ENCODE results near the gene PSIP1.
A peak's percentile ranks its signal among the peaks of the same experiment; 100 is the strongest.
"Not testable (repeated sequence)": the region's sequence is repeated elsewhere in the genome, so short reads cannot be mapped to it uniquely, and the experiment has no call there.

Gene PSIP1

GRCh38 chr9:15433661-15434060, 77.1 kb downstream of the PSIP1 start:
- DNase-seq: no peak

GRCh38 chr9:15433191-15433590, 77.6 kb downstream of the PSIP1 start:
- DNase-seq: no peak

GRCh38 chr9:15430920-15431844, 79.6 kb downstream of the PSIP1 start:
- DNase-seq: peak in 8 of 56 donors; percentile 3 to 33 (median 9)

DNA sequence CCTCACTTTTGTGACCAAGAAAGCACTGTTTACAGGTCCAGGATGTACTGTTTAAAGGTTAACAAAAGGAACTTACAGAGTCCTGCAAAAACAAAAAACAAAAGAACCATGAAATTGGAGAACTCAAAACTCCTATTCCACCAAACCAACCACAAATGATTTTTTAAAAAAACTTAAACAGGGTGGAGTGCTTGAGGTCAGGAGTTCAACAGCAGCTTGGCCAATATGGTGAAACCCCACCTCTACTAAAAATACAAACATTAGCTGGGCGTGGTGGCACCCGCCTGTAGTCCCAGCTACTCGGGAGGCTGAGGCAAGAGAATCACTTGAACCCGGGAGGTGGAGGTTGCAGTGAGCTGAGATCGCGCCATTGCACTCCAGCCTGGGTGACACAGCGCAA, 83.1 kb downstream of the PSIP1 start:
- not testable (repeated sequence) for DNase-seq

- DNase-seq: no peak
Measured at GRCh38 chr9:15426019-15426418, 84.8 kb downstream of the PSIP1 start.

GRCh38 chr9:15423231-15423985, 87.4 kb downstream of the PSIP1 start:
- DNase-seq: peak in 2 of 56 donors; percentile 48 to 60

DNA sequence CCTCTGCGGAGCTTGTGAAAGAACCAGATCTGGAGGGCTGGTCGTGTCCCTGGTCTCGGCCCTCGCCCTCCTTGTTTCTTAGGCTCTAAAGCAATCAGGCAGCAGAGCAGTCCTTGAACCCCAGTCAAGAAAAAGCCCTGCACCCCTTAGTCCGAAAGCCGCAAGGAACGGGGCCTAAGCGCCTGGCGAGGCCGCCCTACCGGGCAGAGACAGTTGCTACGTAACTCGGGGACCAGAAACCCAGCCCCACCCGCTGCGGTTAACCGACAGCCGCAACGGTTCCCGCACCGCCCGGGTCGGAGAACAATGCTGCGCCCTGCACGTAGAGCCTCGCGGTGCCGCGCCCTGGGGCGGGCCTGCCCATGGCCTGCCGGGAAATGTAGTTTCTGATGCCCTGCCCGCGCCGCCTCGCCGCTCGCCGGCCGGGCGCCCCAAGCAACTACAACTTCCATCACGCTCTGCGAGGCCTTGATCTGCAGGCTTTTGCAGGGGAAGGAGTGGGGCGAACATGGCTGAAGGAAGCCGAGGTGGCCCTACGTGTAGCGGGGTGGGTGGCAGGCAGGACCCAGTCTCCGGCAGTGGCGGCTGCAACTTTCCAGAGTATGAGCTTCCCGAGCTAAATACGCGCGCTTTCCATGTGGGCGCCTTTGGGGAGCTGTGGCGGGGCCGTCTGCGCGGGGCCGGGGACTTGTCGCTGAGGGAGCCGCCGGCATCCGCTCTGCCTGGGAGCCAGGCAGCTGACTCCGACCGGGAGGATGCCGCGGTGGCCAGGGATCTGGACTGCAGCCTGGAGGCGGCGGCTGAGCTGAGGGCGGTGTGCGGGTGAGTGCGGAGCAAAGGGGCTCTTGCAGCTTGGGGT, 88.2 kb downstream of the PSIP1 start, which contains the start of gene SNAPC3:
Gene SNAPC3, plus strand, starts transcription at position 505 of the 859 bp plus-strand sequence. Its CDS starts 4 bp downstream, at position 509.
- DNase-seq: peak; percentile 62 to 97 (median 93)

- no peak for DNase-seq
Measured at GRCh38 chr9:15421990-15422371, 88.8 kb downstream of the PSIP1 start.

DNA sequence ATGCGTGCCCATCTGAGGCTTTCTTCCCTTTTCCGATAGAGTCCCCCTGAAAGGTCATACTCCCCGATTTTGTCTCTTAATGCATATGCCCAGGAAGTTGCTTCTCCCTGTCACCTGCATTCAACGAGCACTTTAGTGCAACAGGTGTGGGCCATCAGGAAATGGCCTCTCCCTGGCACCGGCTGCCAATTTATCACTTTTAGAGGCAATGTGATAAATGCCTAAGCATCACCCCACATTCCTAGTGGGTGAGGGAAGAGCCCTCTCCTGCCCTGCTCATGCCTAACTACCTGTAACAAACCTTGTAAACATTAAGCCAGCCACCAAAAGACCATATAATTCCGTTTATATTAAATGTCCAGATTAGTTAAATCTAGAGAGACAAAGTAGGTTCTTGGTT, 89.2 kb downstream of the PSIP1 start:
- no peak for DNase-seq

- DNase-seq: no peak
Measured at GRCh38 chr9:15420796-15421195, 90.0 kb downstream of the PSIP1 start.

DNA sequence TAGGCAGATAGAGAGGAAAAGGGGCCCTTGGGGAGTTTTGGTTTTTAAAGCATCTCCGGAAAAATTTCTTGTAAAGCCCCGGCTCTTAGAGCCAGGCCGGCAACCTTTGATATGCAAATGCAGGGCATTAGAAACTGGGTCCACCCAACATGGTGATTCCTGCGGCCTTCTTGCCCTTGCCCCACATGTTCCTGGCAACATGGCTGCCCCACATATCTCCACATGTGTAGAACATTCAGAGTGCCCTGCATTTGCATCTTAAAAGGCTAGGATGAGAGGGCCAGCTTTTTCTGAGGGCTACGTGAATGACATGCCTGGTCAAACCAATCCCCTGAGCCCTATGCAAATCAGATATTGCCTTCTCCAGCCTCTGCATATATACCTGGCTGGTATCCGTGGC, 93.1 kb downstream of the PSIP1 start:
- DNase-seq: no peak

GRCh38 chr9:15416880-15417279, 93.9 kb downstream of the PSIP1 start:
- DNase-seq: peak in 8 of 56 donors; percentile 1 to 38 (median 6)
